ENCODE results near the gene PIP4K2C.

PIP4K2C gene

DNA sequence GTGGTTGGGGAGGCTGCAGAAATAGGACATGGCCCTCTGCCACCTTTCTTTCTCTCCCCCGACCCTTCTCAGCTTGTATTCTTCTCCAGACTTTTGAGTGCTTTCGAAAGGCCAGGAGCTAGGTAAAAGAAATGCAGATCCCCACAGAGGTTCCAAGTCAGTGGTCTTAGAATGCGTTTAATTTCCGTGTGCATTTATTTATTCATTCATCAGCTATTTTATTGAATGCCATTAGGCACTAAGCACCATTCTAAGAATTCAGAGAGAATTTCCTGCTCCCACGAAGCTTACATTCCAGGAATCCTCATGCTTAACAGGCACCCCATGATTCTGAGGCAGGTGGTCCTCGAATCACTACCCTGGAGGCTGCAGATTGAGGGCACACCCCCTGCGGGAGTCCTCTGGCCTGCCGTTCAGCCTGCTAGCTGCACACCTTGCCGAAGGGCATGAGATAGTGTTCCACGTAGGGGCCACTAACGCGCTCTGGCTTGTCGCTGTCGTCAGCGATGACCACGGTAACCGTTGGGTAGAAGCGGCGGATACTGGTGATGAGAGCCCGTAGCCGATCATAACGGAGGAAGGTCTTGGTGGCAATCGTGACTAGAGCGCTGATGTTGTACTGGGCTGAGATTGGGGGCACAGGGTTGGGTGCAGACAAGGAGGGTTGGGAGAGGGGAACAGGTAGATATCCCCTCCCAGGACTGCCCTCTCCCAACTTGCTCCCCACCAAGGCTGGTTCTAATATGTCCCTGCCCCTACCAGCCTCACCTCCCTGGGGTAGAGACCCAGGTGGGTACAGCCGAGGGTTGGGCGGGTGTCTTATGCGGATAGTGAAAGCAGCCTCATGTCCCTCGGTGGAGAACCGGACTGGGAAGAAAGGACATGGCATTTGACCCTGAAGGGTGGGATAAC is 37.5 kb downstream of the PIP4K2C start:
- no peak for TF ChIP-seq EZH2 (IDR thresholded peaks at IDR 0.05; ENCODE audit: borderline replicate concordance, low read depth, low read length, severe bottlenecking)
- no peak for TF ChIP-seq CTCF (IDR thresholded peaks at IDR 0.05; ENCODE audit: borderline replicate concordance, extremely low read depth, low read length, poor library complexity, severe bottlenecking)
- Histone ChIP-seq H3K27ac (ENCODE audit: low read length) (no peak overlapping the region), H3K9ac (ENCODE audit: low read depth, low read length) (no peak overlapping the region), H2AFZ (ENCODE audit: low read depth, low read length) (no peak overlapping the region; the same call in 1 of the 2 replicates), H3K9me3 (ENCODE audit: insufficient read depth, low read length, severe bottlenecking) (no peaks in the 10 kb centered on the region), H3K36me3 (ENCODE audit: insufficient read depth, low read length) (no peaks in the 10 kb centered on the region), H3K4me3 (ENCODE audit: low read depth in 1 of 2, low read length in 2 of 2) (no peak overlapping the region), H3K27me3 (ENCODE audit: insufficient read depth, low read length, poor library complexity) (peaks cover 8% of the 10 kb centered on the region), H4K20me1 (ENCODE audit: insufficient read depth, low read length) (no peaks in the 10 kb centered on the region), H3K79me2 (ENCODE audit: insufficient read depth, low read length) (no peaks in the 10 kb centered on the region), H3K4me2 (ENCODE audit: insufficient read depth, low read length) (no peak overlapping the region), H3K4me1 (ENCODE audit: insufficient read depth, low read length) (no peaks in the 10 kb centered on the region)
- DNase-seq (no peak), ATAC-seq (ENCODE audit: insufficient read depth, low read depth) (no peak)

GRCh38 chr12:57629897-57630471 is 39.0 kb downstream of the PIP4K2C start:
- no peak overlapping the region for H3K9ac ChIP-seq (ENCODE audit: low read depth, low read length)
- H3K4me1 ChIP-seq (ENCODE audit: insufficient read depth, low read length): no peaks in the 10 kb centered on the region
- DNase-seq: no peak
- no peak overlapping the region for H3K4me3 ChIP-seq (ENCODE audit: low read depth in 1 of 2, low read length in 2 of 2)
- H3K27me3 ChIP-seq (ENCODE audit: insufficient read depth, low read length, poor library complexity): no peaks in the 10 kb centered on the region
- no peak for ATAC-seq (ENCODE audit: insufficient read depth, low read depth)
- H3K36me3 ChIP-seq (ENCODE audit: insufficient read depth, low read length): no peaks in the 10 kb centered on the region
- H3K4me2 ChIP-seq (ENCODE audit: insufficient read depth, low read length): no peak overlapping the region
- TF ChIP-seq CTCF (IDR thresholded peaks at IDR 0.05; ENCODE audit: borderline replicate concordance, extremely low read depth, low read length, poor library complexity, severe bottlenecking): no peak
- no peak for TF ChIP-seq EZH2 (IDR thresholded peaks at IDR 0.05; ENCODE audit: borderline replicate concordance, low read depth, low read length, severe bottlenecking)
- no peak overlapping the region for H2AFZ ChIP-seq (ENCODE audit: low read depth, low read length)
- no peaks in the 10 kb centered on the region for H3K9me3 ChIP-seq (ENCODE audit: insufficient read depth, low read length, severe bottlenecking)
- H4K20me1 ChIP-seq (ENCODE audit: insufficient read depth, low read length): no peaks in the 10 kb centered on the region
- no peak overlapping the region for H3K27ac ChIP-seq (ENCODE audit: low read length)
- no peaks in the 10 kb centered on the region for H3K79me2 ChIP-seq (ENCODE audit: insufficient read depth, low read length)

GRCh38 chr12:57630891-57631433 is 40.0 kb downstream of the PIP4K2C start:
- H4K20me1 ChIP-seq (ENCODE audit: insufficient read depth, low read length): no peaks in the 10 kb centered on the region
- H3K4me1 ChIP-seq (ENCODE audit: insufficient read depth, low read length): no peaks in the 10 kb centered on the region
- H3K9me3 ChIP-seq (ENCODE audit: insufficient read depth, low read length, severe bottlenecking): no peaks in the 10 kb centered on the region
- DNase-seq (no peak), ATAC-seq (ENCODE audit: insufficient read depth, low read depth) (no peak)
- H3K4me2 ChIP-seq (ENCODE audit: insufficient read depth, low read length): no peak overlapping the region
- H3K9ac ChIP-seq (ENCODE audit: low read depth, low read length): no peak overlapping the region
- no peaks in the 10 kb centered on the region for H3K36me3 ChIP-seq (ENCODE audit: insufficient read depth, low read length)
- no peak overlapping the region for H3K27ac ChIP-seq (ENCODE audit: low read length)
- no peaks in the 10 kb centered on the region for H3K79me2 ChIP-seq (ENCODE audit: insufficient read depth, low read length)
- H2AFZ ChIP-seq (ENCODE audit: low read depth, low read length): no peak overlapping the region
- no peaks in the 10 kb centered on the region for H3K27me3 ChIP-seq (ENCODE audit: insufficient read depth, low read length, poor library complexity)
- no peak overlapping the region for H3K4me3 ChIP-seq (ENCODE audit: low read depth in 1 of 2, low read length in 2 of 2)
- TF ChIP-seq EZH2 (IDR thresholded peaks at IDR 0.05; ENCODE audit: borderline replicate concordance, low read depth, low read length, severe bottlenecking): no peak
- TF ChIP-seq CTCF (IDR thresholded peaks at IDR 0.05; ENCODE audit: borderline replicate concordance, extremely low read depth, low read length, poor library complexity, severe bottlenecking): no peak
